ENCODE measurements around the gene KCNK17. TPM values are rescaled to one million over a fixed set of nuclear protein-coding genes. Genes with fewer than 3 reads are reported as not detected.
"Not testable (repeated sequence)": the region's sequence is repeated elsewhere in the genome, so short reads cannot be mapped to it uniquely, and the experiment has no call there.

The KCNK17 gene
- total RNA-seq, 1 experiment from 2014 or later = not detected

- Histone ChIP-seq H3K9me3 (ENCODE audit: control insufficient read depth, insufficient read depth, low read depth, low read length) (no peaks in the 10 kb centered on the region), H3K36me3 (ENCODE audit: control insufficient read depth, insufficient read depth, low read length) (no peaks in the 10 kb centered on the region), H3K4me1 (ENCODE audit: control insufficient read depth, insufficient read depth, low read length) (no peaks in the 10 kb centered on the region), H3K27me3 (ENCODE audit: control insufficient read depth, insufficient read depth, low read length) (no peaks in the 10 kb centered on the region; the same call in none of the 2 replicates), H3K4me3 (ENCODE audit: low read depth in 2 of 2, low read length in 2 of 2) (no peak overlapping the region), H3K27ac (ENCODE audit: low read length) (no peak overlapping the region)
- intact Hi-C loops (cut with micrococcal nuclease; ENCODE audit: unreplicated experiment) (no loop called here), in situ Hi-C loops (cut with HindIII; ENCODE audit: low pct_unique_long_range_greater_than_20kb, low sequenced_read_pairs) (no loop called here)
- DNase-seq (ENCODE audit: low read depth, low spot score) (no peak), ATAC-seq (no peak)
- ChIA-PET CTCF (no interaction called here), POLR2A (no interaction called here)
- BruUV-seq (replicated peaks) = no TSS peak
- TF ChIP-seq REST (IDR thresholded peaks at IDR 0.05; ENCODE audit: insufficient read depth in 1 of 2, low read depth in 2 of 2, low read length in 1 of 2) = no peak
- TF ChIP-seq POLR2AphosphoS5 (IDR thresholded peaks at IDR 0.05; ENCODE audit: low read depth, low read length) = no peak
- TF ChIP-seq SIN3A (IDR thresholded peaks at IDR 0.05; ENCODE audit: borderline replicate concordance, insufficient read depth, low read depth, low read length) = no peak
- TF ChIP-seq, protein P1, sequence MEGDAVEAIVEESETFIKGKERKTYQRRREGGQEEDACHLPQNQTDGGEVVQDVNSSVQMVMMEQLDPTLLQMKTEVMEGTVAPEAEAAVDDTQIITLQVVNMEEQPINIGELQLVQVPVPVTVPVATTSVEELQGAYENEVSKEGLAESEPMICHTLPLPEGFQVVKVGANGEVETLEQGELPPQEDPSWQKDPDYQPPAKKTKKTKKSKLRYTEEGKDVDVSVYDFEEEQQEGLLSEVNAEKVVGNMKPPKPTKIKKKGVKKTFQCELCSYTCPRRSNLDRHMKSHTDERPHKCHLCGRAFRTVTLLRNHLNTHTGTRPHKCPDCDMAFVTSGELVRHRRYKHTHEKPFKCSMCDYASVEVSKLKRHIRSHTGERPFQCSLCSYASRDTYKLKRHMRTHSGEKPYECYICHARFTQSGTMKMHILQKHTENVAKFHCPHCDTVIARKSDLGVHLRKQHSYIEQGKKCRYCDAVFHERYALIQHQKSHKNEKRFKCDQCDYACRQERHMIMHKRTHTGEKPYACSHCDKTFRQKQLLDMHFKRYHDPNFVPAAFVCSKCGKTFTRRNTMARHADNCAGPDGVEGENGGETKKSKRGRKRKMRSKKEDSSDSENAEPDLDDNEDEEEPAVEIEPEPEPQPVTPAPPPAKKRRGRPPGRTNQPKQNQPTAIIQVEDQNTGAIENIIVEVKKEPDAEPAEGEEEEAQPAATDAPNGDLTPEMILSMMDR (IDR thresholded peaks at IDR 0.05) = no peak
- no peak for TF ChIP-seq TCF7L2 (IDR thresholded peaks at IDR 0.05; ENCODE audit: low read depth, low read length)
Measured at GRCh38 chr6:39287601-39288000, 26.6 kb downstream of the KCNK17 start.

DNA sequence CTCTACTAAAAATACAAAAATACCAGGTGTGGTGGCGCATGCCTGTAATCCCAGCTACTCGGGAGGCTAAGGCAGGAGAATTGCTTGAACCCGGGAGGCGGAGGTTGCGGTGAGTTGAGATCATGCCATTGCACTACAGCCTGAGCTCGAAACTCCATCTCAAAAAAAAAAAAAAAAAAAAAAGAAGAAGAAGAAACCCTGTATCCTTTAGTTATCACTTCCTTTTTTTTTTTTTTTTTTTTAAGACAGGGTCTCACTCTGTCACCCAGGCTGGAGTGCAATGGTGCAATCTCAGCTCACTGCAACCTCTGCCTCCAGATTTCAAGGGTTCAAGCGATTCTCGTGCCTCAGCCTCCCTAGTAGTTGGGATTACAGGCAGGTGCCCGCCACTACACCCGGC, 27.6 kb downstream of the KCNK17 start:
- in situ Hi-C loops (cut with HindIII; ENCODE audit: low pct_unique_long_range_greater_than_20kb, low sequenced_read_pairs); H3K4me3 ChIP-seq (ENCODE audit: low read depth in 2 of 2, low read length in 2 of 2); H3K27ac ChIP-seq (ENCODE audit: low read length); ATAC-seq; H3K4me1 ChIP-seq (ENCODE audit: control insufficient read depth, insufficient read depth, low read length); H3K36me3 ChIP-seq (ENCODE audit: control insufficient read depth, insufficient read depth, low read length); DNase-seq (ENCODE audit: low read depth, low spot score); CTCF ChIA-PET; H3K27me3 ChIP-seq (ENCODE audit: control insufficient read depth, insufficient read depth, low read length); H3K9me3 ChIP-seq (ENCODE audit: control insufficient read depth, insufficient read depth, low read depth, low read length); intact Hi-C loops (cut with micrococcal nuclease; ENCODE audit: unreplicated experiment); BruUV-seq (replicated peaks): not testable (repeated sequence)
- POLR2A ChIA-PET = interaction anchor here (0.6 kb wide), 1 partner anchor 84 kb away, joined by 8 read pairs; no protein-coding TSS in a partner anchor

DNA sequence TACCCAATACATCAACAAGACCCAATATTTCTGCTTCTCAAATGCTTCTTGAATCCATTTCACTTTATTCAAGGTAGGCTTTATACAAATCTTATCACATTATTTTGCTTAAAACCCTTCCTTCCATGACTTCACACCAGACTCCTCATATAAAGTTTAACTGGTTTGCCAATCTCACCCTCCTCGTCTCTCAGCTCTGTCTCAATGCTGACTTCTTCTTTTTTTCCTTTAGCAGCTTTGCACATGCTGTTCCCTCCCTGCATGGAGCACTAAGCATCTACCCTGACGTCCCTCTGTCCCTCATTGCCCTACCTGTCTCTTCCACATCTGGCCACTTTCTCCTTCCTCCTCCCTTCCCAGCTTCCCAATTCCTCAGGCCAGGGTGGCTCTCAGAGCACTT, 31.4 kb downstream of the KCNK17 start:
- Histone ChIP-seq H3K27ac (ENCODE audit: low read length) (no peak overlapping the region), H3K9me3 (ENCODE audit: control insufficient read depth, insufficient read depth, low read depth, low read length) (no peaks in the 10 kb centered on the region), H3K4me3 (ENCODE audit: low read depth in 2 of 2, low read length in 2 of 2) (no peak overlapping the region), H3K36me3 (ENCODE audit: control insufficient read depth, insufficient read depth, low read length) (no peaks in the 10 kb centered on the region), H3K27me3 (ENCODE audit: control insufficient read depth, insufficient read depth, low read length) (no peaks in the 10 kb centered on the region), H3K4me1 (ENCODE audit: control insufficient read depth, insufficient read depth, low read length) (no peaks in the 10 kb centered on the region; the same call in 1 of the 2 replicates)
- ATAC-seq (no peak), DNase-seq (ENCODE audit: low read depth, low spot score) (no peak)
- BruUV-seq (replicated peaks) = no TSS peak
- in situ Hi-C loops (cut with HindIII; ENCODE audit: low pct_unique_long_range_greater_than_20kb, low sequenced_read_pairs) = no loop called here
- ChIA-PET POLR2A (interaction anchor here (0.6 kb wide), 1 partner anchor 1629 kb away, joined by 3 read pairs; no protein-coding TSS in a partner anchor), CTCF (no interaction called here)
- intact Hi-C loops (cut with micrococcal nuclease; ENCODE audit: unreplicated experiment) = no loop called here
- TF ChIP-seq REST (IDR thresholded peaks at IDR 0.05; ENCODE audit: insufficient read depth in 1 of 2, low read depth in 2 of 2, low read length in 1 of 2) (no peak), POLR2AphosphoS5 (IDR thresholded peaks at IDR 0.05; ENCODE audit: low read depth, low read length) (no peak), TCF7L2 (IDR thresholded peaks at IDR 0.05; ENCODE audit: low read depth, low read length) (no peak), SIN3A (IDR thresholded peaks at IDR 0.05; ENCODE audit: borderline replicate concordance, insufficient read depth, low read depth, low read length) (no peak)
- TF ChIP-seq, protein P1 (IDR thresholded peaks at IDR 0.05) = no peak

Data from Panc1 (cell line).